ENCODE results near the gene ABCA3.
"Not testable (repeated sequence)": the region's sequence is repeated elsewhere in the genome, so short reads cannot be mapped to it uniquely, and the experiment has no call there.

Gene ABCA3

DNA sequence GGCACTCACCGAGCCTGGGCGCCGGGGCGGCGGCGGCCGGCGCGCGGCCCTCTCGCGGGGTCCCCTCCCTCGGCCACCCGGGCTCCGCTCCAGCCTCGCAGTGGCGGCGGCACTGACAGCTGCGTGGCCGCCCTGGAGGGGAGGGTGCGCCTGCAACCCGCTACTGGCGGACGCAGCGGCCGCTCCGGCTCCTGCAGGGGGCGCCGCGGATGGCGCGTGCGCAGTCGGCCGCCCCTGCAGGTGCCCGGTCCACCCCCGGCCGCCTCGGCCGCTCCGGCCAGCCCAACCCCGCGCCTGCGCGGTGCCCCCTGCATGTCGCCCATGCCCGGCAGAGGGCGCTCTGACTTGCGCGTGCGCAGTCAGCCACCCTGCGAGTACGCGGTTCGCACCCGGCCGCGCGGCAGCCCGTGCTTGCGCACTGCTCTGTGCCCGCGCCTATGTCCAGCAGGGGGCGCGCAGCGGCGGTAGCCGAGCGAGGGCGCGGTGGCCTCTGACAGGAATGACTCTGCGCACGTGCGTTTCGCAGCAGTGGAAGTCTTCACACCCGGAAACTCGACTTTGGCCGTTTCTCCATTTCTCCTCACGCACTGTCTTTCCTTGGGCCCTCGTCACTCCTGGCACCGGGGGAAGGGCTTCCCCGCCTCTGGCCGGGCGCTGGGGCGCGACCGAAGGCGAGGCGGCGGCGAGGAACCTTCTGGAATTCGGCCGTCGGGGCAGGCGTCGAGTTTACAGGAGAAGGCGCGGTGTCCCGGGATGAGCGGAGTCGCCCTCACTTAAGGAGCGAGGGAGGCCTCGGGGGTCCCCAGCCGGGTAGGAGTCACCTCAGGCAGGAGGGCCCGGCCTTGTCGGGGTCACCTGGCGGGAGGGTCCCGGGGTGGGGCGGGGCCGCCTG lies at the start of gene ABCA3:
Gene ABCA3, minus strand, starts transcription at position 165 of the 892 bp plus-strand sequence. CDS start 14,262 bp downstream, outside the sequence.
- DNase-seq = peak; percentile 96

DNA sequence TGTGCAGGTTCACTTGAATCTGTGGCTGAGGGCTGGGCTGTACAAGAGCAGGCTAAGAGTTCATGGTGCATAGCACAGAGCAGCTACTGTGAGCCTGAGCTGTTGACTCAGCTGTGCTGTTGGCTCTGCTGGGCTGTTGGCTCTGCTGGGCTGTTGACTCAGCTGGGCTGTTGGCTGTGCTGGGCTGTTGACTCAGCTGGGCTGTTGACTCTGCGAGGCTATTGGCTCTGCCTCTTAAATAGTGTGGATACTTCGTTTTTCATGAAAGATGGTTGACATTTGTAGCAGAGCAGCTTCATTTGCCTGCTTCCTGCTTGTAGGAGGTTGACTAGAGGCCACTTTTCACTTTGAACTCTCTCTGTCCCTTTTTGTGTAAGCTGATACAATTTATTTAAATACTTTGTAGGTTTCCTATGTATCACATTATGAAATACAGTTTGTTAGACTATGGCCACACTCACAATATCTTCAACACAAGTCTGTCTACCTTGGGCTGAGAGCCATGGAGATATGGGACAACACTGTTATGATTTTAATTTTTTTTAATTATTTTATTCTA lies 48.4 kb upstream of the ABCA3 start:
- DNase-seq = no peak

DNA sequence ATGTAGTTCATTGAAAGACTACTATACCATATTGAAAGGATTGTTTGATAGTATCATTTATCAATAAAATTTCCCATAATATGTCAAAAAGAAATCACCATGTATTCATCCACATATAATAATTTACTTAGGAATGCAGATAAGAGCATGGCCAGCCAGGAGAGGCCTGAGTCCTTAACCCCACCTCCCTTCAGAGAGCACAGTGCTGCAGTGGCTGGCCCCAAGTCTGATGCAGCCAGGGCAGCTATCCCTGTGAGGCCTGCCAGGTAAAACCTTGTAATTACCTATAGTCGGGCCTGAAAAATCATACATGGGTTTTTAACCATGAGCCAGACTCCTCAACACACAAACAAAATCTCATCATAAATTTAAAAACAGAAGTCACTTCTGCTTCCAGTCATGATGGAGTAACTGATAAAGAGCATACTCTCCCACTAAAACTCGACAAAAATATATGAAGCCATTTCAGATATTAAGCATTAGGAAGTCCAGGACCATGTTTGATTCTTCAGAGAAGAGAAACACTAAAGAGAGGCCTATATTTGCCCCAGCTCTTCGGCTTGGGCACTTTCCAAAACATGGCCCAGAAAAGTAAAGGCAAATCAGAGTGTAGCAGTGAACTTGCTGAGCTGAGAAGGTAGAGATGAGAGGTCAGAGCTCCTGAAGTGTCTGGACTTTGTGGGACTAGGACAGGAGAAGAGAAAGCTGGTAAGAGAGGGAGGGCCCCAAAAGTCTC lies 47.8 kb upstream of the ABCA3 start:
- no peak for DNase-seq

DNA sequence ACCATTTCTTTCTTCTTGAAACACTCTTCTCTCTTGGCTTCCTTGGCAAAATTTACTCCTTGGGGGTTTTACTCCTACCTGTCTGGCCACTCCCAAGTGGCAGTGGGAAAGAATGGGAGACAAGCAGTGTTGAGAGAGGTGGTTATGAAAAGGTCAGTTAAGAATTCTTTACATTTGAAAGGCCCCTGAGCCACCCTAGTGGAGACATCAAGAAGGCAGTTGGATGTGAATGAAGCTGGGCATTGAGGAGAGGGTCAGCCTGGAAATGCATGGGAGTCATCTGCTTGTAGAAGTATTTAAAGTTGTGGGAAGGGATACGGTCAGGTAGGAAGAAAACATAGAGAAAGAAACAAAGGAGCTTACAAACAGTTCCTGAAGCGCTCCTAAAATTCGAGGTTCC lies 46.5 kb upstream of the ABCA3 start:
- DNase-seq = no peak

DNA sequence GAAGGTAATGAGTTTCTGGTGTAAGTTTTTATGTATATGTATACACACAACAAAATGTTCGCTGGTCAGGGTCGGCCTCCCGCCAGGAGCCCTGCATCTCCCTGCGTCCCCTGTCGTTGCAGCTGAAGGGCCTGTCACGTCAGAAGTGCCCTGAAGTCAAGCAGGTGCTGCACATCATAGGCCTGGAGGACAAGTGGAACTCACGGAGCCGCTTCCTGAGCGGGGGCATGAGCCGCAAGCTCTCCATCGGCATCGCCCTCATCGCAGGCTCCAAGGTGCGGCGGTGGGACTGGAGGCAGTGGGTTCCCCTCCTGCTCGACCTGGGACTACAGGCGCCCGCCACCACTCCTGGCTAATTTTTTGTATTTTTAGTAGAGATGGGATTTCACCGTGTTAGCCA lies 45.5 kb upstream of the ABCA3 start:
- DNase-seq = not testable (repeated sequence)

DNA sequence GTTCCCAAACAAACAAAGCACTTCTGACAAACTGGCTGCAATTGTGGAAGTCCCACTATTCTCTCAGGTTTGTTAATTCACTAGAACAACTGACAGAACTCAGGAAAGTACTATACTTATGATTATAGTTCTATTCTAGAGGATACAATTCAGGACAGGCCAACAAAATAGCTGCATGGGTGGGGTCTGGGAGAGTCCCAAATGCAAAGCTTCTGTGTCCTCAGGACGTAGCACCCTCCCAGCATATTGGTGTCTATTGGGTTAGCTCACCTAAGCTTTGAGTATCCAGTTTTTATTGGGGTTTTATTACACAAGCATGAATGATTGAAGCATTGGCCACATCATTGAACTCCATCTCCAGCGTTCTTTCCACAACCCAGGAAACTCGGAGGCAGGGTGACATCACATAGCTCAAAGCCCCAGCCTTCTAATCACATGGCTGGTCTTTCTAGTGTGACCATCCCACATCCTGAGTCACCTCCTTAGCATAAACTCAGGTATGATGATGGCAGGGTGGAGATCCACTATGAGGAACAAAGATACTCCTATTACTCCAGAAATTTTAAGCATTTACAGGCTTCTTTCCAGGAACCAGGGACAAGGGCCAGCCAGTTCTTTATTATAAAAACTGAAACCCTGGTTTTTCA lies 44.8 kb upstream of the ABCA3 start:
- DNase-seq = no peak

DNA sequence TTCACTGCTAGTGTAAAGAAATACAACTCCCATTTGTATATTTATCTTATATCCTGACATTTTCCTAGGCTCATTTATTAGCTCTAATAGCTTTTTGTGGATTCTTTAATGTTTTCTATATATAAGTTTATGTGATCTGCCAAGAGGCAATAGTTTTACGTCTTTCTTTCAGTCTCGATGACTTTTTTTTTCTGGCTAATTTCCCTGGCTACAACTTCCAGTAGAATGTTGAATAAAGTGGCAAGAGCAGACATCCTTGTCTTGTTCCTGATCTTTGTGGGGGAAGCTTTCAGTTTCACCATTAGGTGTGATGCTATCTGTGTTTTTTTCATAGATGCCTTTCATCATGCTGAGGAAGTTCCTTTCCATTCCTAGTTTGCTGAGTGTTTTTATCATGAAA lies 43.9 kb upstream of the ABCA3 start:
- no peak for DNase-seq

DNA sequence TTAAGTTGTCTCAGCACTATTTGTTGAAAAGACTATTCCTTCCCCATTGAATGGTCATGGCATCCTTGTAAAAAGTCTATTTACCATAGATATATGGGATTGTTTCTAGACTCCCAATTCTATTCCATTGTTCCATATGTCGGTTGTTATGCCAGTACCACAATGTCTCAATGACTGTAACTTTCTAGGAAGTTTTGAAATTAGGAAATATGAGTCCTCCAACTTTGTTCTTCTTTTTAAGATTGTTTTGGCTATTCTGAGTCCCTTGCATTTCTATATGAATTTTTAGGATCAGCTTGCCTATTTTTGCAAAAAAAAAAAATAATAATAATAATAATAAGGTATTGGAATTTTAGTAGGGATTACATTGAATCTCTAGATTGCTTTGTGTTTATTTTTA lies 43.0 kb upstream of the ABCA3 start:
- DNase-seq = no peak

DNA sequence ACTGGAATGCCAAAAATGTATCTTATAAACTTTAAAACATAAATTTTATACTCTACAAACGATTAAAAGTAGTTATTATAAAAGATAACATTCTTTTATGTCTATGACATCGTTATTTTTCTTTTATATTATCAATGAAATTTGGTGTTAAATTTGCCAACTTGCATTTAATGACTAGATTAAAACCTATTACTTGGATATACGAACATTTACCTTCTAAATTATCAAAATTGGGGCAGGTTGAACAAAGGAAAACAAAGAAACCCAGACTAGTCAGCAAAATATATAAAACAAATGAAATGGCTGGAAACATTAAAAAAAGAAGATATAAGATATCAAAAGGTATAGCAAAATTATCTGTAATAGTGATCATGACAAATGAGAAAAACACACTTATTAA lies 34.1 kb upstream of the ABCA3 start:
- DNase-seq = no peak

DNA sequence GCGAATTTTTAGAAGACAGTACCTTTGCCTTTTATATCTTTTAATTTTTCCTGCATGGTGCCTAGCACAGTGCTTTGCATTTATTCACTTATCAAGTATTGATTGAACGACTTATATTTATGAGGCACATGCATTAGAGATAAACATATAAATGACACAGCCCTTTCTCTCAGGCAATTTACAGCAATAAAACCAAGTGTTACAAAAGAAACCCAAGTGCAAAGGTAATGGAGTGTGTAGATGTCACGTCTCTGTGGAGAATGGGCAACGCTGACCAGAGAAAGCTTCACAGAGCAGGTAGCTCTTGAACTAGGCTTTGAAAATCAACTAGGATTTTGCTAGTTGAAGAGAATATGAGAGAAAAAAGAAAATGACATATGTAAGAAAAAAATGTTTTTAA lies 32.6 kb upstream of the ABCA3 start:
- no peak for DNase-seq

DNA sequence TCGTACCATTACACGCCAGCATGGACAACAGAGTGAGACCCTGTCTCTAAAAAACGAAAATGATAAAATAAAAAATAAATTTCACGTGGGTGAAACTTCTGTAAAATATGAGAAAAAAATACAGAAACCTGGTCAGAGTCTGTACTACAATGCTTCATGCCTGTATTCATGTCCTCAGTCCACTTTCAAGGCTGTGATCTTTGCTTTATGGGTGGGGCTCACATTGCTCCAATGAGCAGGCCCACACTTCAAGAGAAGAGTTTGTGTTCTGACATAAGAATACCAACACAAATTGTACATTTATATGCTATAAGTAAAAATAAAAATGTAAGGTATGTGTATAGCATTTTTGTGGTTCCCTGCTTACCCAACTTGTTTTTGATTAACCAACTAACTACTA lies 32.2 kb upstream of the ABCA3 start:
- no peak for DNase-seq

DNA sequence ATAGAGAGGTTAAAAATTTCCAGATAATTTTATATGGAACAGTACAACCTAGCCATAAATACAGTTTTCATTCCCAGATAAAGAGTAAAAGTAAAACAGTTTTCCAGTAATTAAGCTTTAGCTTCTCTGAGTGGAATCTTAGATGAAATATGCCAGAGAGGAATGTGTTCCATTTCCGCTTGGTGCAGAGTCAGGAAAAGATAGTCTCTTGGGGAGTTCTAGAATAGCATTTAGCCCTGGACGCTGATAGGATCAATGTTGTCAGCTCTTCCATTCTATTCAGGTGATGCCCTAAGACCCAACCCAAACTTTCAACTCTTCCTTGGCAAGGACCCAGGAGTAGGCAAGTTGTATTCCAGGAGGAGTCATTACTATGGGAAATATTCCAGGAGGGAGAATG lies 30.9 kb upstream of the ABCA3 start:
- no peak for DNase-seq

DNA sequence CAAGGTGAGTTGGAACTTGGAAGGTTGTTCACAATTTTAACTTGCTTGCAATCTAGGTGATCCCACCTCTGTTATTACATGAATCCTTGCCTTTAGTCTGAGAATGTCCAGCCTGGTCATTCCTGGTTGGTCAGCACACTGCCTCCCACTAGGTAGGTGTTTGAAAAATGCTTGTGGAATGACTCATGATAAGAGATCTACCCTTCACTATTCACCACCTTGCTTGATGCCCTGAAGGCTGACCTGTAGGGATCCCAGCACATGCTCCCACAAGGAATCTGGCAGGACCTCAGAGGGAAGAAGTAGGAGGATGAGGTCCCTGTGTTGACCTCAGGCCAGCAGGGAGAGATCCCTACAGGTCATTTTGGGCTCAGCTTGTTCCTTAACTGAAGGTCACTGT lies 30.2 kb upstream of the ABCA3 start:
- no peak for DNase-seq

DNA sequence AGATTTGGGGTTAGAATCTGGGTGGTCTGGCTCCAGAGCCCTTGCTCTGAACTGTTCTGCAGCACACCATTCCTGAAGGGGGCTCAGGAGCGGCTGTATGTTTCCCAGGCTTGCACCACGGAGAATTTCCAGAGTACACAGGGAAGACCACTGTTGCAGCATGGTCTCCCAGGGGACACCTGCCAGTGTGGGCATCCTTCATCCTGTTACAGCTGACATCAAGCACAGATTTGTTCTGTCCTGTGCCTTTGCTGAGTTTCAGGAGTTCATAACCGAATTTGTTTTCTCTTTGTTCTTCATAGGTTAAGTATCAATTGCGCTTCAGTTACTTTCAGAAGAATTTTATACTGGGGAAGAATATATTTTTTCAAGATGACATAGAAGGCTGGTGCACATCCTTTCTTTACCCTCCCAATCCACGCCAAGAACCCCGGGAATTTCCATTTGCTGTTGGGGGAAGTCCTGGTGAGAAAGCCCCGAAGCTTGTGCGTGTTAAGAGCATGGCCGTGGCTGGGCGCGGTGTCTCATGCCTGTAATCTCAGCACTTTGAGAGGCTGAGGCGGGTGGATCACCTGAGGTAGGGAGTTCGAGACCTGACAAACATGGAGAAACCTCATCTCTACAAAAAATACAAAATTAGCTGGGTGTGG lies 26.3 kb upstream of the ABCA3 start:
- DNase-seq = no peak

DNA sequence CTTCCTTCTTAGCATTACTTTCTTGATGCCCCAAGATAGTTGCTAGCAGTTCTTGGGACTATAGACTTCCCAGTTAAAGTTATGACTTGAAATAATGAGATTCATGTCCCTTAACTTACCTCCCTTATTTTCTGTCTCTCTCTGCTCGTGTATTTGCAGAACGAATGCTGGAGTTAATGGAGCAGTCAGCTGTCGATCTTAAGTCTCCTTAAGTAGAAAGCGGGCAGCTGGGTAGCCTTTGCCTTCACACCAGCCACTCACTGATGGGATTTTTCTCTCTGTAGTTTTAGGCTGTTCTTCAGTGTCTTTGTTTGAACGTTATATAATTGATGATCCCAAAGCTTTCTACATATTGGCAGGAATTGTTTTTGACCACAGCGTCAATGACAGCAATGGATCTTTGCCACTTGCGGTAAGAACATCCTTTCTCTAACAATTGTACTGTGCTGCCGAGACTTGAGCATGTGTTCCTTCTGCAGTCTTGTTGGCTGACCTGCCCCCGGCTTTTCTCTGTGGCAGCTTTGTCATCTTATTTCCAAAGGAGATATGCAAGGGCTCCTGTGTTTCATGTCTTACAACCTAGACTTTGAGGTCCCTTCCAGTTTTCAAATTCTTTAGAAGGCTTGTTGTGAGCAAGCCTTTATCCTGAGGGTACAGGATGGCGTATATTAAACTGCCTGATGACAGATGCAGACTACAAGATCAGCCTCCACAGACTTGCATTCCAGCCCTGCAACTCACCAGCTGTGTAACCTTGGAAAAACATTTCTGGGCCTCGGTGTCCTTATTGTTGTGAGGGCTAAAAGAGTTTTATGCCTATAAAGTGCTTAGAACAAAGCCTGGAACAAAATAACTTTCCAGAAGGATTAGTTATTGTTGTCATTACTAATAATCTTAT lies 25.1 kb upstream of the ABCA3 start:
- DNase-seq = no peak

DNA sequence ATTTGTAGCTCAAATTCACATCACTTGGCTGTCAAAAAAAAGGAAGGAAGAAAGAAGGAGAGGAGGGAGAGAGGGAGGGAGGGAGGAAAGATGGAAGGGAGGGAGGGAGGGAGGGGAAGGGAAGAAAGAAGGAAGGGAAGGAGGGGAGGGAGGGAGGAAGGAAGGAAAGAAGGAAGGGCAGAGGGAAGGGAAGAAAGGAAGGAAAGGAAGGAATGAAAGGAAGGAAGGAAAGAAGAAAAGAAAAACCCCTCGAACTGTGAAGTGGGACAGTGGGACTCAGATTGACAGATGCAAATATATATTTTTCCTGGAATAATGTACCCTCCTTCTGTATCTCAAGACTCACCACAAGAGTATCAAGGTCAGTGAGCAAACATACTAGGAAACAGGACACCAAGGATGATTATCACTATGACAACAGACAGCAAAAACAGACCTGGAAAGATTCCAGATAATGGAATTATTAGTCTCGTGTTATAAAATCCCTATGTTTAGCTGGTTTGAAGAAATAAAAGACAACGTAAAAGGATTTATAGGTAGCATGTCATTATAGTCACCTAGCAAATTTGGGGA lies 24.2 kb upstream of the ABCA3 start:
- no peak for DNase-seq

DNA sequence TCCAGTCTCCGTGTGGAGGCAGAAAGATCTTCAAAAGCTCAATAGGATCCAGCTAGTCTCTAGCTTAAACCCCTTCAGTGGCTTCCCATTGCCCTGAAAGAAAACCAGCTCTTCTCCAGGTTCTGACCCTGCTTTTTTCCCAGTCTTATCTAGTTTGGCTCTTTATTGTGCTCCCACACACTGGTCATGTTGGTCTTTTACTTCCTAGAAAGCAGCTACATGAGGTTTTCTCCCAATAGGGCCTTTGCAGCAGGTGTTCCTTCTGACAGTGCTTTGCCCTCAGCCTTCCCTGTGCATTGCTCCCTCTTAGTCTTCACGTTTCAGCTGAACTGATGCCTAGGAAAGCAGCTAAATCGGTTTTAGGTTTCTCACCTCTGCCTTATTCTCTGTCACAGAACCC lies 21.7 kb upstream of the ABCA3 start:
- no peak for DNase-seq

DNA sequence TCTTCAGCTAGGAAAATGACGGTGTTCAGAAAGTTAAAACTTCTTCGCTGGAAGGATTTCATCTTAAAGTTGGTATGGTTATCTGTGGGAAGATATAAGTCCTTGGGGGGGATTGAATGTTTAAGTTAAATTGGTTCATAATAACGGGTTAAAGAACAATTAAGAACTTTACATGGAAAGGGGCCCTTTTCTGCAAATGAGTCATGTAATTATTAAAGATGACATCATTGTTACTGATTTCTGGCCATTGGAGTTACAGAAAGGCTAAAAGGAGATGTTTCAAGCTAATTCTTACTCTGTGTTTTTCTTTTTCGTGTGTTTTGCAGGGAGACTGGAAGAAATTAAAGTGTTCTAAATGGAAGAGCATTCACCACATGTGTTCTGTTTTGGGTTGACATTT lies 20.6 kb upstream of the ABCA3 start:
- no peak for DNase-seq

DNA sequence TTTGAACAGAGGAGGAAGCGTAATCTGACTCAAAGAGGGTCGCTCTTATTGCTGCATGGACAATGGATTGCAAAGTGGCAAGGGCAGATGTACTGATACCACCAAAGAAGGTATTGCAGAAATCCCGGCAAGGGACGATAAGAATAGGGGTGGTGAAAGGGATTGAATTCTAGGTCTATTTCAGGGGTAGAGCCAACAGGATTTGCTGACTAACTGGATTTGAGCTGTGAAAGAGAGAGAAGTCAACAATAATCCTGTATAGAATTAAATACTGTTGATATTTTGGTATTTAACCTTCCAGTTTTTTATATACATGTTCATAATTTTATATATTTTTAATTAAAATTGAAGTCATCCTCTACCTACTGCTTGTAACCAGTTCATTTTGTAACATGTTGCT lies 19.4 kb upstream of the ABCA3 start:
- no peak for DNase-seq

DNA sequence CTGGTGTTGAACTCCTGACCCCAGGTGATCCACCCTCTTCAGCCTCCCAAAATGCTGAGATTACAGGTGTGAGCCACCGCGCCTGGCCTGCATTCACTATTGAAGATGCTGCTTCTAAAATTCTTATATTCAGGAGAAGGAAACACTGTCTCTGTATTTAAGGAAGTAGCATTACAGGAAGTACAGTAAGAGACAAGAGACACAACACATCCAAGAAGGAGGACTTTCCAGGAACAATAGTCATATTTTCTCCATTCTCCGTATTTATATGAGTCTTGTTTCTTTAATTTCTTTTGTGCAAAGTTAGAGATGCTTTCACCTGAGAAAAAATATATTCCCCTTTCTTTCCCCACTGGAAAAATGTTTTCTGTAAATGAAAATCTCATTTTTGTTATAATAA lies 18.3 kb upstream of the ABCA3 start:
- no peak for DNase-seq

DNA sequence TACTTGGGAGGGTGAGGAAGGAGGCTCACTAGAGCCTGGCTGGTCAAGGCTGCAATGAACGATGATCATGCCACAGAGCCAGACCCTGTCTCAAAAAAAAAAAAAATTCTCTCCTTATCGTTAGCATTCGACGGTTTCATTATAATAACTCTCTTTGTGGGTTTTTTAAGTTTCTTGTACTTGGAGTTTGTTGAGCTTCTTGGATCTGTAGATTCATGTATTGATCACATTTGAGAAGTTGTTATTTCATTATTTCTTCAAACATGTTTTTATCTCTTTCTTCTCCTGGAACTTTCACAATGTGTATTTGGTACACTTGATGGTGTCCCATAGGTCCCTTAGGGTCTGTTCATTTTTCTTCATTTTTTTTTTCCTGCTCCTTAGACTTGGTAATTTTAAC lies 16.8 kb upstream of the ABCA3 start:
- DNase-seq = no peak

DNA sequence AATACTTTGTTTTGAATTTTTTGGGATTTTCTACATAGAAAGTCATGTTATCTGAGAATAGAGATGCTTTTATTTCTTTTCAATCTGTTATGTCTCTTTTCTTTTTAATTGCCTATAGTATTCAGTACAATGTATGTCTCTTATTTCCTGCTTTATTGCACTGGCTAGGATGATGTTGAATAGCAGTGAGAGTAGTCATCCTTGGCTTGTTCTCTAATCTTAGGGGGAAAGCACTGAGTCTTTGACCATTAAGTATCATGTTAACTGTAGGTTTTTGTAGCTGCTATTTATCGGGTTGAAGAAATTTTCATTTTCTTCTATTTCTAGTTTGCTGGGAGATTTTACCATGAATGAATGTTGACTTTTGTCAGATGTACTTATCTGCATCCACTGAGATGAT lies 10.0 kb upstream of the ABCA3 start:
- no peak for DNase-seq
